Duodenal mucosa (tissue), 2 donors: Measurements from ENCODE around the gene NDOR1.

ENCODE experiments used
- H3K27ac ChIP-seq: one replicate; pipeline ENCODE4 v1.7.0; 2013; ENCODE audit warnings: low read depth, low read length
- H3K27me3 ChIP-seq, 2 donors: one replicate each; pipeline ENCODE4 v1.7.0; 2013; ENCODE audit warnings: low read length in 2 of 2, control low read depth in 1 of 2; ENCODE audit not compliant: insufficient read depth in 2 of 2, control insufficient read depth in 1 of 2
- H3K36me3 ChIP-seq, 2 donors: one replicate each; pipeline ENCODE4 v1.7.0; 2013; ENCODE audit warnings: low read length in 2 of 2, control low read depth in 1 of 2; ENCODE audit not compliant: insufficient read depth in 2 of 2, control insufficient read depth in 1 of 2
- H3K4me1 ChIP-seq, 2 donors: one replicate each; pipeline ENCODE4 v1.7.0; 2013; ENCODE audit warnings: low read length in 2 of 2, control low read depth in 1 of 2; ENCODE audit not compliant: insufficient read depth in 2 of 2, control insufficient read depth in 1 of 2
- H3K4me3 ChIP-seq, 2 donors: one replicate each; pipeline ENCODE4 v1.7.0; 2013; ENCODE audit warnings: low read length in 2 of 2, low read depth in 1 of 2
- H3K9ac ChIP-seq, 2 donors: one replicate each; pipeline ENCODE4 v1.7.0; 2013; ENCODE audit warnings: low read length in 2 of 2, low read depth in 1 of 2
- H3K9me3 ChIP-seq, 2 donors: one replicate each; pipeline ENCODE4 v1.7.0; 2013; ENCODE audit warnings: low read length in 2 of 2, control low read depth in 1 of 2; ENCODE audit not compliant: control insufficient read depth in 1 of 2

The NDOR1 gene

DNA sequence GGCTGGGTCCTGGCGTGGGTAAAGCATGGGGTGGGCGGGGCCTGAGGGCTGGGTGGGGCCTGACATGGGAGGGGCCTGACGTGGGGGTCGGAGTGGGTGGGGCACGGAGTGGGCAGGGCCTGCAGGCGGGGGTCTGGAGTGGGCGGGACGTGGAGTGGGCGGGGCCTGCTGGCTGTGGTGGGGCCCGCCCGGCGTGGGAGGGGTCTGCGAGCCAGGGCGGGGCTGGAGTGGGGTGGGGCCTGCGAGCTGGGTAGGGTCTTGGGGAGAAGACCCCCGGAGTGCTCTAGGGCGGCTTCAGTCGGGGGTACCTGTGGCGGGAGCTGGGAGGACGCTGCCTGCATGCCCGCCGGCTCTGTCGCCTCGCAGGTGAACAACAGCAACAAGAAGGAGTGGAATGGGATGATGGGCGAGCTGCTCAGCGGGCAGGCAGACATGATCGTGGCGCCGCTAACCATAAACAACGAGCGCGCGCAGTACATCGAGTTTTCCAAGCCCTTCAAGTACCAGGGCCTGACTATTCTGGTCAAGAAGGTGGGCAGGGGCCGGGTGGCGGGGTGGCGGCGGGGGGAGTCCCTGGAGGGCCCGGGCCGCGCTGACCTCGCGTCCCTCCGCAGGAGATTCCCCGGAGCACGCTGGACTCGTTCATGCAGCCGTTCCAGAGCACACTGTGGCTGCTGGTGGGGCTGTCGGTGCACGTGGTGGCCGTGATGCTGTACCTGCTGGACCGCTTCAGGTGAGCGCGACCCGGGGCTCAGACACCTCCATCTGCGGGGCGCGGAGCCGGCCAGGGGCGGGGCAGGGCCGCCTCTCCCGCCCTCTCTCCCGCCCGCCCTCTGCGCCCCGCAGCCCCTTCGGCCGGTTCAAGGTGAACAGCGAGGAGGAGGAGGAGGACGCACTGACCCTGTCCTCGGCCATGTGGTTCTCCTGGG lies 43.7 kb upstream of the NDOR1 start:
- Histone ChIP-seq H3K36me3 (no peaks in the 10 kb centered on the region), H3K4me3 (no peak overlapping the region), H3K4me1 (peaks cover 0 to 19% of the 10 kb centered on the region in 2 donors), H3K27ac (no peak overlapping the region), H3K9me3 (no peaks in the 10 kb centered on the region), H3K27me3 (peaks cover 37 to 51% of the 10 kb centered on the region in 2 donors), H3K9ac (no peak overlapping the region)

DNA sequence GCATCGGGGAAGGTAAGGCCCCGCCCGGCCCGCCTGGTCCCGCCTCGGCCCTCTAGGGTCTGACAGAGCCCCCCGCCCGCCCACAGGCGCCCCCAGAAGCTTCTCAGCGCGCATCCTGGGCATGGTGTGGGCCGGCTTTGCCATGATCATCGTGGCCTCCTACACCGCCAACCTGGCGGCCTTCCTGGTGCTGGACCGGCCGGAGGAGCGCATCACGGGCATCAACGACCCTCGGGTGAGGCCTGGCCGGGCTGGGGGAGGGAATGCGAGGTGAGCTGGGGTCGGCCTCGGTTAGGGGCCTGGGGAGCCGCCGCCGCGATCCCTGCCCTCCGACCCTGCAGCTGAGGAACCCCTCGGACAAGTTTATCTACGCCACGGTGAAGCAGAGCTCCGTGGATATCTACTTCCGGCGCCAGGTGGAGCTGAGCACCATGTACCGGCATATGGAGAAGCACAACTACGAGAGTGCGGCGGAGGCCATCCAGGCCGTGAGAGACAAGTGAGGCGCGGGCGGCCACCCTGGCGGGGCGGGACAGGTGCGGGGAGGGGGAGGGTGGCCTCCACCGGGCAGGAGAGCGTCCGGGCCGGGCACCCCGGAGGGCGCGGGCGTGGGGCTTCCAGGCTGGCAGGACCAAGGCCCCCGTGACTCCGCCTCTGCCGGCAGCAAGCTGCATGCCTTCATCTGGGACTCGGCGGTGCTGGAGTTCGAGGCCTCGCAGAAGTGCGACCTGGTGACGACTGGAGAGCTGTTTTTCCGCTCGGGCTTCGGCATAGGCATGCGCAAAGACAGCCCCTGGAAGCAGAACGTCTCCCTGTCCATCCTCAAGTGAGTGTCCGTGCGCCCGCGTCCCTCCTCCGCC lies 42.8 kb upstream of the NDOR1 start:
- no peaks in the 10 kb centered on the region for H3K36me3 ChIP-seq
- no peak overlapping the region for H3K4me3 ChIP-seq
- no peaks in the 10 kb centered on the region for H3K9me3 ChIP-seq
- no peak overlapping the region for H3K9ac ChIP-seq
- H3K27ac ChIP-seq, result no peak overlapping the region
- H3K4me1 ChIP-seq, result peaks cover 0 to 15% of the 10 kb centered on the region in 2 donors
- peaks cover 37 to 47% of the 10 kb centered on the region in 2 donors for H3K27me3 ChIP-seq

DNA sequence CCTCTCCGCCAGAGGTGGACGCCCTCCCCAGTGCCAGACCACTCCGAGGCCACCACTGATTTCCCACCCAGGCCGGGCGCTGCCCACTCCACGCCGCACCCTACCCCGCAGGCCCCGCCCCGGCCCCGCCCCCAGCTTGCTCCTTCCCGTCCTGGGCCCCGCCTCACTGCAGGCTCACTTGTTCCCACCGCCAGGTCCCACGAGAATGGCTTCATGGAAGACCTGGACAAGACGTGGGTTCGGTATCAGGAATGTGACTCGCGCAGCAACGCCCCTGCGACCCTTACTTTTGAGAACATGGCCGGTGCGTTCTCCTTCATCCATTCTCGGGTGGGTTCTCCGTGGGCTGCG lies 42.2 kb upstream of the NDOR1 start:
- Histone ChIP-seq H3K9me3 (no peaks in the 10 kb centered on the region), H3K9ac (no peak overlapping the region), H3K4me3 (no peak overlapping the region), H3K4me1 (peaks cover 0 to 14% of the 10 kb centered on the region in 2 donors), H3K36me3 (no peaks in the 10 kb centered on the region), H3K27ac (no peak overlapping the region), H3K27me3 (peaks cover 31 to 41% of the 10 kb centered on the region in 2 donors)

DNA sequence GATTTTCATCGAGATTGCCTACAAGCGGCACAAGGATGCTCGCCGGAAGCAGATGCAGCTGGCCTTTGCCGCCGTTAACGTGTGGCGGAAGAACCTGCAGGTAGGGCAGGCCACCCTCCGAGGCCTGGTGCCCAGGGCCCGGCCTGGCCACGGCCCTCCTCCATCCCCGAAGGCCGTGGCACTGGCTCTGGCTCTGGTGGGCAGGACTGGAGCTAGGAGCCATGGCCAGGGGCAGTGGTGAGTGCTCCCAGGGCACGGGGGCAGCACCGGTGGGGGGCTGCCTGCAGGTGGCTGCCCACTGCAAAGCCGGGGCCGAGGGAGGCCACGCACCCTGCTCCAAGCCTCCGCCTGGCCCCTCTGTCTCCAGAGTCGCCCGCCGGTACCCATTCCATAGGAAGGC lies 41.7 kb upstream of the NDOR1 start:
- Histone ChIP-seq H3K9ac (no peak overlapping the region), H3K27ac (no peak overlapping the region), H3K36me3 (no peaks in the 10 kb centered on the region), H3K27me3 (peaks cover 26 to 38% of the 10 kb centered on the region in 2 donors), H3K9me3 (no peaks in the 10 kb centered on the region), H3K4me3 (no peak overlapping the region), H3K4me1 (peaks cover 0 to 10% of the 10 kb centered on the region in 2 donors)

DNA sequence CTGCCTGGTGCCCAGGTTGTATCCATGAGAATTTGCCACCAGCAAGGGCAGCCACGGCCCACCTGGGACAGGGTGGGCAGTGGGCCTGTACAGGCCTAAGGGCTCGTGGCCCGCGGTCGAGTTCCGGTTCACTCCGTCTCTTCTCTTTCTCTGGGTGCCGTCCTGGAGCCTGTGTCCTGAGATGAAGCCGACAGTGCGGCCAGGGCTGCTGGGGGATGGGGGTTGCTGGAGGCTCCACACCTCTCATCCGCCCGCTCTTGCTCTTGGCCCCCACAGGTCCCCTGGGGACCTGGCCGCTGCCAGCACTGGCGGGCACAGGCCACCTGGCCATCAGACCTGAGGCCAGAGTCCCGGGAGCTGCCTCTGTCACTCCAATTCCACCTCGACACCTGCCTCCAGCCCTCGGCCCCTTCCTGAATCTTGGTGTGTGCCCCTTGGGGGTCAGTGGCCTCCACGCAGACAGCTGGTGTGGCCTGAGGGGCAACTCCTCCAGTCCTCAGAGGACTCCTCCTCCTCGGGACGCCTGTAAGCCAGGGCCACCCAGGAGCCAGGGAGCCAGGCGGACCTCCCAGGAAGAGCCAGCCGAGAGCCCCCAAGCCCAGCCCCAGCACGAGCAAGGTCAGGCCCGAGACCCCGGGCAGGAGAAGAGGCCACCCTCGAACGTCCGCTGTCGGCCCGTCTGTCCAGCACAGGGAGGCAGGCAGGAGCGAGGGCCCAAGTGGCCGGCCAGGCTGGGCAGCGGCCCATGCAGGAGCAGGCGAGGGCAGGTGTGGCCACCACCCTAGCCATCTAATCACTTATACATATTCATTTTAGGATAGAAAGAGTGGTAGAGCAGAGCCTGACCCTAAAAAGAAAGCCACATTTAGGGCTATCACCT lies 40.9 kb upstream of the NDOR1 start:
- Histone ChIP-seq H3K9ac (no peak overlapping the region), H3K36me3 (no peaks in the 10 kb centered on the region), H3K9me3 (no peaks in the 10 kb centered on the region), H3K4me1 (peaks cover 0 to 5% of the 10 kb centered on the region in 2 donors), H3K4me3 (no peak overlapping the region), H3K27me3 (peaks cover 18 to 31% of the 10 kb centered on the region in 2 donors), H3K27ac (no peak overlapping the region)

DNA sequence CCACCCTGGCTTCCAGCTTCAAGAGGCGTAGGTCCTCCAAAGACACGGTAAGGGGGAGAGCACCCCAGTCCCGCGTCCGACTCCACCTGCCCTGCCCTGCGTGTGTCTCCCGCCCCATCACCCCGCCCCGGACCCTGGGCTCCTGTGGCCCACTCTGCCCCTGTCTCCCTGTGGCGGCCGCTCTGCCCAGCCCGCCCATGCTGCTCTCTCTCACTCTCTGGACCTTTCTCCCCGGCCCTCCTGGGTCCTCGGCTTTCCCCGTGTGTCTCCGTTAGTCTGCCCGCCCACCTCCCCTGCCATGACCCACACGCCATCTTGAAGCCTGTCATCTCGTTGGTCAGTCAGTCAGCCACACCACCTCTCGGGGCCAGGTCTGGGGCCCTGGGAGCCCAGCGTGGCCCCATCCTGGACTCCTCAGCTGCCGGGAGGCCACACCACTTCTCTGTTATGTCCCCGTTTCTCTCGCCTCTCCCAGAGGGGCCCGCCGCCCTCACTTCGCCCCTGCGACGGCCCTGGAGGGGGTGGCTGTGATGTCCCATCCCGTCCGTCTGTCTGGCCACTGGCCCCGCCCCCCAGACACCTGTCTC lies 40.2 kb upstream of the NDOR1 start:
- Histone ChIP-seq H3K9me3 (no peaks in the 10 kb centered on the region), H3K9ac (no peak overlapping the region), H3K36me3 (no peaks in the 10 kb centered on the region), H3K4me1 (peaks cover 0 to 9% of the 10 kb centered on the region in 2 donors), H3K27ac (no peak overlapping the region), H3K27me3 (peaks cover 13 to 24% of the 10 kb centered on the region in 2 donors), H3K4me3 (no peak overlapping the region)

DNA sequence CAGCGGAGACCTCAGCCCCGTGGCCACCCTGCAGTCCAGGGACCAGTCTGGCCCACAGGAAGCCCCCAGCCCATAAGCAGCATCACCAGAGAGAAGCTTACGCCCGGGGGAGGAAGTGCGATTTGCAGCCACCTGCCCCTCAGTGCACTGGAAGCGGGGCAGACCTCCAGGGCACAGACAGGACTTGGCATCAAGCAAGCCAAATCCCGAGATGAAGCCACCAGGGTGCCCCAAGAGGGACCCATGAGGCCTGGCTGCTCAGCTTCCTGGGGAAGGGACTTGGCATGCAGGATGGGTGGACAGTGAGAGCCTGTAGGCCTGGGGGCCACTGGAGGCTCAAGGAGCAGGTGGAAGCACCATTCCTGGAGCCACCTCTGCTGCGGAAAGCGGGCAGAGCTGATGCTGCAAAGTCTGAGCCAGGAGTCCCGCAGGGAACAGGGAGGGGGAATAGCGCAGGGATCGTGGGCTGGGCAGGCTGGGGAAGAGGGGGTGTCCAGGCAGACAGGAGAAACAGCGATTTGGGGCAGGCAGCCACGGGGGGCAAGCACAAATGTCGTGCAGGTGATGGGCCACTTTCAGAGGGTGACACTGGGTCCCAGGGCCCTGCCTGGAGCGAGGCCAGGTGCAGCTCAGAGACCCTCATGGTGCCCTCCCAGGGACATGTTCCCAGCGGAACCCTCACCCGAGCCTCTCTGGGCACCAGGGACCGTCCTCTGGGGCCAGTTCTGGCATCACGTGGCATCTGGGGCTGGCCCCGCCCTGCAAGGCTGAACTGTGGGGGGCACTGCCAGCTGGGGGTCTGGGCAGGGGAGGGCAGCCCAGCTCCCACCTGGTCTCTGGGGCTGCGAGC lies 38.9 kb upstream of the NDOR1 start:
- no peaks in the 10 kb centered on the region for H3K36me3 ChIP-seq
- H3K9ac ChIP-seq, result no peak overlapping the region
- no peak overlapping the region for H3K4me3 ChIP-seq
- no peak overlapping the region for H3K27ac ChIP-seq
- peaks cover 0 to 12% of the 10 kb centered on the region in 2 donors for H3K4me1 ChIP-seq
- H3K27me3 ChIP-seq, result peaks cover 19 to 20% of the 10 kb centered on the region in 2 donors
- H3K9me3 ChIP-seq, result no peaks in the 10 kb centered on the region

DNA sequence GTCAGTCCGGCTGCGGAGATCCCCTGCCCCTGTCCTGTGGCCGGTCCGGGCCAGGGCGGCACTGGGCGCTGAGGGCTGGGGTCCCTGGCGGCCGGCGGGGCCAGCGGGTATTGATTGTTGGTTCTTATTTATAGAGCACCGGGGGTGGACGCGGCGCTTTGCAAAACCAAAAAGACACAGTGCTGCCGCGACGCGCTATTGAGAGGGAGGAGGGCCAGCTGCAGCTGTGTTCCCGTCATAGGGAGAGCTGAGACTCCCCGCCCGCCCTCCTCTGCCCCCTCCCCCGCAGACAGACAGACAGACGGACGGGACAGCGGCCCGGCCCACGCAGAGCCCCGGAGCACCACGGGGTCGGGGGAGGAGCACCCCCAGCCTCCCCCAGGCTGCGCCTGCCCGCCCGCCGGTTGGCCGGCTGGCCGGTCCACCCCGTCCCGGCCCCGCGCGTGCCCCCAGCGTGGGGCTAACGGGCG lies 38.2 kb upstream of the NDOR1 start:
- H3K27ac ChIP-seq, result no peak overlapping the region

More for the DNA sequence above, 38.2 kb upstream of the NDOR1 start:
- Histone ChIP-seq H3K4me3 (peak overlapping the region in 1 of 2 donors; percentile 28), H3K9ac (no peak overlapping the region), H3K9me3 (no peaks in the 10 kb centered on the region), H3K27me3 (peaks cover 20 to 23% of the 10 kb centered on the region in 2 donors), H3K4me1 (peaks cover 0 to 12% of the 10 kb centered on the region in 2 donors), H3K36me3 (no peaks in the 10 kb centered on the region)
